HG03060 (cell line): ENCODE results near the gene CENPN.

Experiments
- ATAC-seq: cut with Tn5 transposase; IDR thresholded peaks from one replicate; pipeline ENCODE4 v1.9.1; 2021; ENCODE audit warnings: low read depth, moderate number of reproducible peaks; ENCODE audit not compliant: unreplicated experiment

CENPN gene

DNA sequence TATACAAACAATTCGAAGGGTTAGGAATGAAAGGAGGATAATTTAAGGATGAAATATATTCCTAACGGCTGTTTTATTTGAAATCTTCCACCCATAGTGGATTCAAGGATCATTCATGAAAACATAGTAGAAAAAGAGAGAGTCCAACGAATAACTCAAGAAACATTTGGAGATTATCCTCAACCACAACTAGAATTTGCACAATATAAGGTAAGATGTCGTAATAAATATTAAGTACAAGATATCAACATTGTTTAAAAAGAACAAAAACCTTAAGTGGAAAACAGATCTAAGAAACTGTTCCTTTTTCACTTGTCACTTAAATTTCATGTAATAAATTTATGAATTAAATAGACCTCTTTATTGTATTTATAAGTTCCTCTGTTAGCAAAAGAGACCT lies 19.4 kb downstream of the CENPN start:
- no peak for ATAC-seq

GRCh38 chr16:81029930-81030604 lies 23.1 kb downstream of the CENPN start:
- ATAC-seq = no peak

GRCh38 chr16:81035398-81035974 lies 28.5 kb downstream of the CENPN start, which contains the start of gene ATMIN:
Gene ATMIN (plus strand): TSS chr16:81035842. CDS start chr16:81035871, 29 bp downstream.
- no peak for ATAC-seq

DNA sequence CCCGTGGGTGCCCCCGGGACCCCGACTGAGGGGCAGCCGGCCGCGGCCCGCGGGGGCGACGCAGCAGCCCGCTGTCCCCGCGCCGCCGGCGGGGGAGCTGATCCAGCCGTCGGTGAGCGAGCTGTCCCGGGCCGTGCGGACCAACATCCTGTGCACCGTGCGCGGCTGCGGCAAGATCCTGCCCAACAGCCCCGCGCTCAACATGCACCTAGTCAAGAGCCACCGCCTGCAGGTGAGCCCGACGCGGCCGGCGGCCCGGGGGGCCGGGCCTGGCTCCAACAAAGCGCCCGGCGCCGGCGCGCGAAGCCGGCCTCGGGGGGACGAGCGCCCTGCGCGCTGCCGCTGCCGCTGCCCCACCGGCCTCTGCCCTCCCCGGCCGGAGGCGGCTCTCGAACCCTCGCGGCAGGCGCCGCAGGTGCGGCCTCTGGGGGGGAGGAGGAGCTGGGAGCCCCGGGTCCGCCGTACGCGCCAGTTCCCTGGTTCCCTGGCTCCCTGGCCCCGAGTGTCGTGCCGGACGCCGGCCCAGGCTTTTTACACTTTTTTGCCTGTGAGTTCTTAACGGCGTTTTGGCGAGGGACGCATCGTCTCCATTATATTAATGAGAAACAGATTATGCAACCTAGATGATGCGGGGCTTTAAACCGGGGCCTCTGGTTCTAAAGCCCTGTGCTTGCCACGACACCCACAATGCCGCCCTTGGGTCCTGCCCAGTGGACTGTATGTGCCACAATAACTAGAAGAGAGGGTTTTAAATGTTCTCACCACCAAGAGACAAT lies 29.1 kb downstream of the CENPN start:
- ATAC-seq = no peak

DNA sequence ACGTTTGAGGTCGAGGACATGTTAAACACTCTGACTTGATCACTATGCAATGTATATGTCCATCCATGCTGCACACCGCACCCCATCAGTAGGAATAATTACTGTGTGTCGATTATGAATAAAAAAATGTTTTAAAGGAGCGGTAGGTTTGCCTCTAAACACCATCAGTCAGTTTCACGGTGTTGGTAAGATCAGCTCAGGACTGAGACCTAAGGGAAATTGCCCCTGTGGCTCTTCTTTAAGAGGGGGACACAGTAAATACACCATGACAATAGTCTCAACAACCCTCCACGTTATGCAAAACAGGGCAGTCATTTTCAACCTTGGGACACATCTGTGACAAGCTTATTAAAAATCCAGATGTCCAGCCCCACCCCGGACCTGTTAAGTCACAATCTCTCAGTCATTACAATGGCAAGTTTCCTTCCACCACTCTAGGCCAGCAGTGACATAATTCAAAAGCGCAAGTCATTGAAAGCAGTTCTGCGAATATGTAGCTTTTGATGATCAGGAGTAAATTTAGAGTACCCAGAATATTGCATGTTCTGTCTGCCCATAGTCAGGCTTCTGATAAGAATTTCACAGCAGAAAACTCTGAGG lies 29.8 kb downstream of the CENPN start:
- no peak for ATAC-seq

- ATAC-seq = no peak
These were observed 33.1 kb downstream of the CENPN start for GRCh38 chr16:81040131-81040530.

GRCh38 chr16:81040842-81041241 lies 33.8 kb downstream of the CENPN start:
- ATAC-seq = no peak

- ATAC-seq = no peak
These were observed 34.7 kb downstream of the CENPN start for GRCh38 chr16:81041696-81042095.

DNA sequence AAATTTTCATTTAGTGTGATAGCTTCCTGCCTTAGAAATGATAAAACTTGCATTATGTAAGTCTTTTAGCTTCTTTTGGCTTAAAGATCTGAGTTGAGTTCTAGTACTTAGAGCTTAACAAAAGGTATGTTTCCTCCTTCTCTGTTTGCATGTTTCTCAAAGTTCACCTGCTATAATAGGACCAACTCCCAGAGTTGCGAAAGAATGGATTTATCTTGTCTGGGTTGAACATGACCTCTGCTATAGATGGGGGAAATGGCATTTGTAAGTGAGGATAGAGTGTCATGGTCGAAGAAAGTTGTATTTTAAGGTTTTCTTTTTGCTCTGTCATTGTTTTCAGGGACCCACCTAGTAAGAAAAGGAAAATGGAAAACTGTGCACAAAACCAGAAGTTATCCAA lies 35.8 kb downstream of the CENPN start:
- ATAC-seq = no peak

GRCh38 chr16:81053761-81054160 lies 46.7 kb downstream of the CENPN start:
- ATAC-seq = no peak

DNA sequence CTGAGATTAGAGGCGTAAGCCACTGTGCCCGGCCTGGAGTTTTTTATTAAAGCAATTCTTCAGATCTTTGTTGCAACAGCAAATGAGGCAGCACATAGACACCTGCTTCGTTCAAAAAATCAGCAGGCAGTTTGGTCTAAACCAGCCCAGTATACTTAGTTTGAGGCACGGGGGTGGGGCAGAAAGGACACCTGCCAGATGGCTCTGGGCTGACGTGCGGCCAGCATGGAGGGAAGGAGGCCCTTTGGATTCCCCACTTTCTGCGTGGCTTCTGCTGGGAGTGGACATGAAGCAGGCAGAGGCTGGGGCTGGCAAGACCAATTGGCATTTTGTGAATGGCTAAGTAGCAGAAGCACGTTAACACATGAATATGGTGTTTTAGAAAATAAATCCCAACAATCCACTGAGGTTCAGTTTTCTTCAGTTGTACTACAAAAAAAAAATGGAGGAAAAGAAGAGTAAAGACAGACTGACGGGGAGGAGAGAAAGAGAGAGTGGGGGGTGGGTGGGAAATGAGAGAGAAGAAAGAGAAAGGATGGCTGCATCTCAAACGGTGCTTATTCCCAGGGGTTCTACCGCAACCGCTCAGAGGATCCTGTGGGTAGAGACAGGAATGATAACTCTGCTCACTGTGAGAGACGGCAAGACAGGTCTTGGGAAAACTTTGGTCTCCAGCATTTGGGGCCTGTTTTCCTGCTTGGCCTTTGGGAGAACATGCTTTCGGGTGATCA lies 53.7 kb downstream of the CENPN start:
- no peak for ATAC-seq

DNA sequence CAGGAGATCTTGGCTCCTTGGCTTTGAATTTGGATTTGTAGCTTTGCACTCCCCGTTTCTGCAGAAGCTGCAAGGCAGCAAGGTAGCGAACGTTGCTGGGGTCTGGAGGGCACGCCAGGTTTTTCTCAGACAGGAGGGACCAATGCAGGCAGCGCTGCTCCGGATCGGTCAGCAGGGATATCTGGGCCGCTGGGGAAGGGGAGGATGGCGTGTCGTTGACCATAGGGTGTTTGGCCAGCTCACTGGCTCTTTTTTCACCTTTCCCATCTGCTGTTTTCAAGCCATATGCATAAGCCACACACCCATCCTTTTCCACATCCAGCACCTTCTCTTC lies 54.3 kb downstream of the CENPN start:
- ATAC-seq = no peak

DNA sequence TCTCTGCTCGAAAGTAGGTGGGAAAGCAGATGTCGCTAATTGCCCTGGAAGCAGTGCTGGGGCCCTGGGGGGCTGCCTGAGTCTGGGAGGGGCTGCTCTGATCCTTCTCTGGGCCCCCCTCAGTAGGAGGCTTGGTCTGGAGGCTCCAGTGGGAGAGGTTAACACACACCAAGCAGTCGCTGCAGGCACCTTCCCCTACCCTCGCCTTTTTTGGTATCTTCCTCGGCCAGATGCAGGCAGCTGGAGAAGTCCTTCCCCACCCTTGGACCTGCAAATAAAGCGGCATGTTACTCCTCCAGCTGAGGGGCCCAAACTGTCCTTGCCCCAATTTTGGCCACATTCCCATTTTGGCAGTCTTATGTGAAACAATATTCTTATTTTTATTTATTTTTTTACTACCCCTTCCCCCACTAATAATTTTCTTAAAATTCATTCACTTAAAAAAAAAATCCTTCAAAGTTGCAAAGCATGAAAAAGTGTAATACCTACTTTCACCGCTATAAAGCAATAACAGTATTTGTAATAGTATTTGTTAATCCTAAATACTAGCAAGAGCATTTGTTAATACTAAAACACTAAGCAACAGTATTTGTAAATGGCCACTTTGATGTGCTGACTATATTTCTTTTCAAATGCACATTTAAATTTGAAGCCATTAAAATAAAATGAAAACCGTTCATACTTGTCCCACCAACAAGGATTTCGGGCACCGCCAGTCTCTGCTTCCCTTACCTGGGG lies 55.0 kb downstream of the CENPN start:
- ATAC-seq = no peak

- no peak for ATAC-seq
These were observed 59.7 kb downstream of the CENPN start for GRCh38 chr16:81066681-81067080.

- no peak for ATAC-seq
These were observed 60.2 kb downstream of the CENPN start for GRCh38 chr16:81067166-81067565.

- no peak for ATAC-seq
These were observed 62.0 kb downstream of the CENPN start for GRCh38 chr16:81069063-81069462.

- ATAC-seq = no peak
These were observed 64.0 kb downstream of the CENPN start for GRCh38 chr16:81070979-81071378.

DNA sequence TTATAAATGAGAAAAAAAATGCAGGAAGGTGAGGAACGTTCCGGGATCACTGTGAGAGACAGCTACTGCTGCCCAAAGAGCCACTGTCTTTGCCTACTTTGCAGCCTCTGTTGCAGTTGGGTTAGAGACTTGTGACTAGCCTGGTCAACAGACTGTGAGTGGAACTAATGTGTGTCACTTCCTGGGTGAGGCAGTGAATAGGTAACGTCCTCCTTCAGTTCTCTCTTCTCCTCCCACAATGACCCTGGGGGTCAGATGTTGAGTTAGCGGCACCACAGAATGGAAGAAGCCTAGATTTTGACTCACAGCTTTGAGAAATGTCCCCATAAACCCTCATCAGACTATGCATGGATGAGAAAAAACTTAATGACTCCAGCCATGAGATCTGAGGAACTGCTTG lies 64.8 kb downstream of the CENPN start:
- ATAC-seq = no peak

GRCh38 chr16:81073560-81074330 lies 66.7 kb downstream of the CENPN start:
- ATAC-seq = no peak
